ENCODE results near the gene NUAK2. TPM values are rescaled to one million over a fixed set of nuclear protein-coding genes. Genes with fewer than 3 reads are reported as not detected.

Gene NUAK2
- total and polyA plus RNA-seq, 2 of the 4 experiments (the other 2 are of a cell fraction): 7.2 to 17.6 TPM

Small RNA genes within 50 kb of the gene (microRNA-seq; reads per million reads assigned to microRNA genes)
- not detected for gene SNRPGP10 (ENCODE audit: insufficient read depth, insufficient read length)

Small RNA genes within 50 kb of the gene (small RNA-seq; reads per million reads assigned to genes)
- 0 reads per million in 5 experiments for gene SNRPGP10

Other genes starting within 250 kb of the NUAK2 start
- gene TMEM81, start 237.3 kb downstream of the NUAK2 start, total RNA-seq (2012; rRNA removed): 1.7 and 1.8 TPM in 2 replicates
- 1.5 and 1.7 TPM in 2 replicates for gene TMEM81, start 237.3 kb downstream of the NUAK2 start, polyA plus RNA-seq (2012; rRNA removed)
- gene RBBP5, start 199.8 kb downstream of the NUAK2 start, total RNA-seq (2012; rRNA removed): 33.9 and 37.5 TPM in 2 replicates
- 6.2 and 7.3 TPM in 2 replicates for gene RBBP5, start 199.8 kb downstream of the NUAK2 start, polyA plus RNA-seq (2012; rRNA removed)
- gene DSTYK, start 110.0 kb downstream of the NUAK2 start, total RNA-seq (2012; rRNA removed): 18.3 and 19.2 TPM in 2 replicates
- 7.2 and 8.0 TPM in 2 replicates for gene DSTYK, start 110.0 kb downstream of the NUAK2 start, polyA plus RNA-seq (2012; rRNA removed)
- gene TMCC2, start 93.8 kb downstream of the NUAK2 start, total RNA-seq (2012; rRNA removed): 2.0 and 2.2 TPM in 2 replicates
- gene TMCC2, start 93.8 kb downstream of the NUAK2 start, polyA plus RNA-seq (2012; rRNA removed): 4.2 and 4.6 TPM in 2 replicates
- gene KLHDC8A, start 35.2 kb upstream of the NUAK2 start, total RNA-seq (2012; rRNA removed): not detected in 2 replicates
- not detected in 2 replicates for gene KLHDC8A, start 35.2 kb upstream of the NUAK2 start, polyA plus RNA-seq (2012; rRNA removed)
- gene LEMD1, start 100.3 kb upstream of the NUAK2 start, total RNA-seq (2012; rRNA removed): not detected in 2 replicates
- not detected in 2 replicates for gene LEMD1, start 100.3 kb upstream of the NUAK2 start, polyA plus RNA-seq (2012; rRNA removed)
- gene BLACAT1, start 134.3 kb upstream of the NUAK2 start, total RNA-seq (2012; rRNA removed): under 0.01 TPM in 1 of 2 replicates, not detected in the other
- 0.03 and 0.05 TPM in 2 replicates for gene BLACAT1, start 134.3 kb upstream of the NUAK2 start, polyA plus RNA-seq (2012; rRNA removed)
- 0.18 and 0.28 TPM in 2 replicates for gene CDK18, start 182.9 kb upstream of the NUAK2 start, total RNA-seq (2012; rRNA removed)
- 0.34 and 0.48 TPM in 2 replicates for gene CDK18, start 182.9 kb upstream of the NUAK2 start, polyA plus RNA-seq (2012; rRNA removed)